ENCODE measurements around the gene QPCTL.

- TF ChIP-seq, protein P1, sequence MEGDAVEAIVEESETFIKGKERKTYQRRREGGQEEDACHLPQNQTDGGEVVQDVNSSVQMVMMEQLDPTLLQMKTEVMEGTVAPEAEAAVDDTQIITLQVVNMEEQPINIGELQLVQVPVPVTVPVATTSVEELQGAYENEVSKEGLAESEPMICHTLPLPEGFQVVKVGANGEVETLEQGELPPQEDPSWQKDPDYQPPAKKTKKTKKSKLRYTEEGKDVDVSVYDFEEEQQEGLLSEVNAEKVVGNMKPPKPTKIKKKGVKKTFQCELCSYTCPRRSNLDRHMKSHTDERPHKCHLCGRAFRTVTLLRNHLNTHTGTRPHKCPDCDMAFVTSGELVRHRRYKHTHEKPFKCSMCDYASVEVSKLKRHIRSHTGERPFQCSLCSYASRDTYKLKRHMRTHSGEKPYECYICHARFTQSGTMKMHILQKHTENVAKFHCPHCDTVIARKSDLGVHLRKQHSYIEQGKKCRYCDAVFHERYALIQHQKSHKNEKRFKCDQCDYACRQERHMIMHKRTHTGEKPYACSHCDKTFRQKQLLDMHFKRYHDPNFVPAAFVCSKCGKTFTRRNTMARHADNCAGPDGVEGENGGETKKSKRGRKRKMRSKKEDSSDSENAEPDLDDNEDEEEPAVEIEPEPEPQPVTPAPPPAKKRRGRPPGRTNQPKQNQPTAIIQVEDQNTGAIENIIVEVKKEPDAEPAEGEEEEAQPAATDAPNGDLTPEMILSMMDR (IDR thresholded peaks at IDR 0.05): no peak
- TF ChIP-seq POLR2AphosphoS5 (IDR thresholded peaks at IDR 0.05) (no peak), POLR2A (IDR thresholded peaks at IDR 0.05) (no peak), EP300 (IDR thresholded peaks at IDR 0.05) (no peak)
These were observed 12.6 kb downstream of the QPCTL start for GRCh38 chr19:45705115-45705514.
